Stimulated activated CD4-positive, alpha-beta T cell treated with anti-CD3 and anti-CD28 coated beads, Interleukin-4, amount 100 ng/mL, for 4 hours (primary cell): ENCODE measurements around the gene LHX1.

Experiments
- DNase-seq, 2 experiments: peaks; one replicate each; pipeline ENCODE4 v3.0.0-alpha.2; 2020

The LHX1 gene

GRCh38 chr17:36975922-36976515 lies 38.7 kb downstream of the LHX1 start:
- no peak for DNase-seq

GRCh38 chr17:36977066-36977465 lies 39.8 kb downstream of the LHX1 start:
- DNase-seq = no peak

GRCh38 chr17:36977568-36977967 lies 40.3 kb downstream of the LHX1 start:
- no peak for DNase-seq

GRCh38 chr17:36978810-36979564 lies 41.7 kb downstream of the LHX1 start:
- no peak for DNase-seq

- no peak for DNase-seq
These were observed 42.3 kb downstream of the LHX1 start for GRCh38 chr17:36979565-36979941.

- DNase-seq = no peak
These were observed 43.0 kb downstream of the LHX1 start for GRCh38 chr17:36980280-36980761.

GRCh38 chr17:36983618-36984017 lies 46.3 kb downstream of the LHX1 start:
- no peak for DNase-seq

GRCh38 chr17:36989173-36989572 lies 51.9 kb downstream of the LHX1 start:
- DNase-seq = no peak

- DNase-seq = no peak
These were observed 55.4 kb downstream of the LHX1 start for GRCh38 chr17:36992701-36993100.

GRCh38 chr17:36993227-36993626 lies 56.0 kb downstream of the LHX1 start:
- no peak for DNase-seq
